Ammon's horn (tissue), 1 donor: ENCODE measurements around the gene C2orf81.

Source experiments
- DNase-seq: peaks from one replicate; pipeline ENCODE4 v3.0.0-alpha.2; 2016; ENCODE audit warnings: low spot score

The C2orf81 gene

GRCh38 chr2:74390606-74391005 is 30.8 kb downstream of the C2orf81 start:
- no peak for DNase-seq

- DNase-seq = peak; percentile 50
Measured at GRCh38 chr2:74387346-74387745, 34.1 kb downstream of the C2orf81 start.

GRCh38 chr2:74385396-74385795 is 36.0 kb downstream of the C2orf81 start:
- peak; percentile 81 for DNase-seq

GRCh38 chr2:74384051-74384450 is 37.4 kb downstream of the C2orf81 start:
- DNase-seq = no peak

- no peak for DNase-seq
Measured at GRCh38 chr2:74383254-74383653, 38.2 kb downstream of the C2orf81 start.

GRCh38 chr2:74381751-74382150 is 39.7 kb downstream of the C2orf81 start:
- DNase-seq = no peak

- DNase-seq = peak; percentile 92
Measured at GRCh38 chr2:74379851-74380789, 41.3 kb downstream of the C2orf81 start, which contains the start of gene DCTN1. Gene DCTN1, minus strand, starts transcription at chr2:74380311. Its CDS starts 274 bp downstream, at chr2:74380037.

- no peak for DNase-seq
Measured at GRCh38 chr2:74378007-74378406, 43.4 kb downstream of the C2orf81 start.

GRCh38 chr2:74375838-74376237 is 45.6 kb downstream of the C2orf81 start:
- DNase-seq = no peak

- peak; percentile 99 for DNase-seq
Measured at GRCh38 chr2:74374509-74375205, 46.8 kb downstream of the C2orf81 start.

- DNase-seq = no peak
Measured at GRCh38 chr2:74373985-74374384, 47.4 kb downstream of the C2orf81 start.

- no peak for DNase-seq
Measured at GRCh38 chr2:74373221-74373676, 48.2 kb downstream of the C2orf81 start.

GRCh38 chr2:74372674-74373073 is 48.7 kb downstream of the C2orf81 start:
- no peak for DNase-seq

GRCh38 chr2:74371421-74371820 is 50.0 kb downstream of the C2orf81 start:
- no peak for DNase-seq

- no peak for DNase-seq
Measured at GRCh38 chr2:74369976-74370375, 51.4 kb downstream of the C2orf81 start.

GRCh38 chr2:74368499-74368898 is 52.9 kb downstream of the C2orf81 start:
- no peak for DNase-seq

- no peak for DNase-seq
Measured at GRCh38 chr2:74367789-74368188, 53.6 kb downstream of the C2orf81 start.

- DNase-seq = no peak
Measured at GRCh38 chr2:74366036-74366435, 55.4 kb downstream of the C2orf81 start.

- DNase-seq = peak; percentile 43
Measured at GRCh38 chr2:74364533-74365505, 56.6 kb downstream of the C2orf81 start.
